HL-60/S4 treated with retinoic acid at 250 ng/mL for 4 days and 3 days (cell line): ENCODE results near the gene NPB.

Source experiments
- in situ Hi-C: fragments of 300-500 bp; cut with MboI; formaldehyde crosslinking; loops from 2 replicates; pipeline ENCODE4 v1.7.0; 2022; ENCODE audit warnings: low sequenced_read_pairs

The NPB gene

GRCh38 chr17:81924557-81925532 is 22.8 kb downstream of the NPB start:
- in situ Hi-C loops: no loop called here

- in situ Hi-C loops: no loop called here
Measured at GRCh38 chr17:81925860-81926450, 23.9 kb downstream of the NPB start.

DNA sequence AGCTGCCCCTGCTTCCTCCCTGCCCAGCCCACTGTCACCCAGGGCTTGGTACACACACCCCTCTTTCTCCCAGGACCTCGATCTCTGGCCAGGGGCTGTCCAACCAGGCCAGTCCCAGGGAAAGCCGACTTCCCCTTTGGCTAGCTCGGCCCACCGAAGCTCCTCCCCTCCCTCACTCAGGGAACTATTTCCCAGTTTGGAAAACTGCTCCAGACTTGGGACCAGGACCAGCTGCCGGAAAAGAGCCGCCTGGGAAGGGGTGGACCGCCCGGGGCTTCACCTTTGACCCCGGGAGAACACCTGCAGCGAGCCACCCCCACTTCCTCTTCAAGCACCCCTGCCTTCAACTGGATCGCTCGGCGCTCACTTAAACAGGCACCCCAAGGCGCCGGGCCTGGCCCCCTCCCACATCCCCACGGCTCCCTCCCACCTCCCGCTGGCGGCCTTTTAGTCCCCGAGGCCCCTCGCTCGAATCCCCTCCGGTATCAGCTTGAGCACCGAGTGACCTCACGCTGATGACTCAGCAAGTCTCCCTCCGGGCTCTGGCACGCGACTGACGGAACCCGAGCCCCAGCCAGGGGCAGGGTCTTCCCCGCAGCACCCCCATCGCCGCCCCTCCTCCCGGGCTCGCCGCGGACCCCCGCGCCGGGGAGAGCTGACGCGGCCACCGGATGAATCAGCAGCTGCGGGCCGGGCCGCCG is 24.6 kb downstream of the NPB start:
- in situ Hi-C loops: no loop called here

DNA sequence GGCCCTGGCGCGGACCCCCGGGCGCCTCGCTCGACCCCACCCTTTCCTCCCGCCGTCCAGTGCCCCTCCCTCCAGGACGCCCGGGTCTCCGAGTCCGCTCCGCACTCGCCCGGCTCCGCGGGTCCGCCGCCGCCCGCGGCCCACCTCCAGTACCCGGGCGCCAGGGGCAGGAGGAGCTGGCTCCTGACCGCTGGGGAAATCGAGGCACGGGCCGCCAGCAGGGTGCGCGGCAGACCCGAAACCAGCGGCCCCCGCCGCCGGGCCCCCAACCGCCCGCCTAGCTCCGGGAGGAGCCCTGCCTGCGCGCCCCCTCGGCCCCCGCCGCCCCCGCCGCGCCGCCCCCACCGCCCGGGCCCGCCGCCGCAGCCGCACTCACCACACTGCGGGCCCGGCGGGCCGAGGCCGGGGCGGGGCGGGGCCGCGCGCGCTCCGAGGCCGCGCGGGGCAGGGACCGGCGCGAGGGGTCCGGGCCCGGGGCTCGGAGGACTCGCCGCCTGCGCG is 25.2 kb downstream of the NPB start:
- in situ Hi-C loops: no loop called here

GRCh38 chr17:81927653-81928543 is 25.9 kb downstream of the NPB start, which contains the start of gene MAFG:
Gene MAFG (minus strand): TSS chr17:81927735. CDS start chr17:81923185, 4,550 bp downstream.
- in situ Hi-C loops: no loop called here

- in situ Hi-C loops: no loop called here
Measured at GRCh38 chr17:81928544-81929252, 26.7 kb downstream of the NPB start.

DNA sequence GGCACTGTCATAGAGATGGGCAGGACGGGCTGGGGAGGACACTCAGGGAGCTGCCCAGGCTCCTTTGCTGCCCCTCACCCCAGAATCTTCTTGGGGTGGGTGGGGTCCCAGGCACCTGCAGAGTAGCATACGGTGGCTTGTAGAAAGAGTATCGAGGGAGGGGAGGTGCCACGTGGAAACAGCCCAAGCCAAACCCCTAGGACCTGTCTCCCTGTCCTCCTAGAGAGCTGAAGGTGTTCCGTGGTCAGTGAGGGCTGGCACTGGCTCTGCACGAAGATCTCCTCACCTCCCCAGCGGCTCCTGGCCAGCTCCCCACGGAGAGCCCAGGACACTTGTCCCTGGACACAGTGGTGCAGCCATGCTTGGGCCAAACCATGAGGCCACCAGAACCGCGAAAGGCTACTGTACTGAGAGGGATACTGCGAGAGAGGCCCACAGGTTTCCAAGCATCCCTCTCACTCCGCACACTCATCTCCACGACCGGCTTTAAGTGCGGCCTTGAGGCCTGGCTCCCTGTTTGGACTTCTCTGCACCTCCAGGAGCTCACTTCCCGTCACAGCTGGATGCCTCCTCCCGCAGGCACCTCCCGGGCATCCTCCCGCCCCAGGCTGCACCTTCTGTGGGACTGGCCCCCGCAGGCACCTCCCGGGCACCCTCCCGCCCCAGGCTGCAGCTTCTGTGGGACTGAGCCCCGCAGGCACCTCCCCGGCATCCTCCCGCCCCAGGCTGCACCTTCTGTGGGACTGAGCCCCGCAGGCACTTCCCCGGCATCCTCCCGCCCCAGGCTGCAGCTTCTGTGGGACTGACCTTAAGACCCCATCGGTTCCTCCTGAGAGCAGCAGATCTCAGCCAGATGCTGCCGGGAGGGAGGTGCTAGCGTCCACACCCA is 27.5 kb downstream of the NPB start:
- in situ Hi-C loops: no loop called here

DNA sequence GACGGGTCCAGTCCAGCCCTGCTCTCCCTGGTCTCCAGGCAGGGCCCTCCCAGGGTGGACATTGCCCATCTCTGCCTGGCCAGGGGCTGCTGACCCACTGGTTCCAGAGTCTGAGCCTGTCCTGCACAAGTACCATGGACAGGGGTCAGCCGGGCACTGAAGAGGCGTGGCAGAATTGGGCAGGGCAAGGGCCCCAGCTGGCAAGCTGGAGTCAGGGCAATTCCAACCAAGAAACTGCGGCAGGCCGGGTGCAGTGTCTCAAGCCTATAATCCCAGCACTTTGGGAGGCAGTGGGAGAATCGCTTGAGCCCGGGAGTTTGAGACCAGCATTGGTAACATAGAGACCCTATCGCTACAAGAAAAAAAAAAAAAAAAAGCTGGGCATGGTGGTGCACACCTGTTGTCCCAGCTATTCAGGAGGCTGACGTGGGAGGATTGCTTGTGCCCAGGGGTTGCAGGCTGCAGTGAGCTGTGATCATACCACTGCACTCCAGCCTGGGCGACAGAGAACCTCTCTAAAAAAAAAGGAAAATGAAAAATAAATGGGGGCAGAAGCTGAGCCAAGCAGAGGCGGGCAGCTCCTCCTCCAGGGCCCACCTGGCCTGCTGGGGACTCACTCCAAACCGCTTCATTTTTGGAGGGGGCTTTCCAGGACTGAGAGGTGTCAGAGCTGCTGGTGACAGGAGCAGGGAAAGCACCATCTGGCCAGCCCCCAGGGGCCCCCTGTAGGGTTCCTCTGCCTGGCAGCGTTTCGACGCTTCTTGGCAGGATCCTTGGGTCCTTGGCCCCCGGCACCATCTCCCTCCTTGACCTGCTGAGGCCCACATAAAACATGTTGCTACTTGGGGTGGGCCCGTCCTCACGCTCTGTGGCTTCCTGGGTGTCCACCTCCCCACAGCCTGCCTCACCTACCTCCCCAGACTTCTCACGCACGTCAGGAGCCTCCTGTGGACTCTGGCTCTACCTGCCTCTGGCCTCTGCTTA is 28.4 kb downstream of the NPB start:
- in situ Hi-C loops: no loop called here

DNA sequence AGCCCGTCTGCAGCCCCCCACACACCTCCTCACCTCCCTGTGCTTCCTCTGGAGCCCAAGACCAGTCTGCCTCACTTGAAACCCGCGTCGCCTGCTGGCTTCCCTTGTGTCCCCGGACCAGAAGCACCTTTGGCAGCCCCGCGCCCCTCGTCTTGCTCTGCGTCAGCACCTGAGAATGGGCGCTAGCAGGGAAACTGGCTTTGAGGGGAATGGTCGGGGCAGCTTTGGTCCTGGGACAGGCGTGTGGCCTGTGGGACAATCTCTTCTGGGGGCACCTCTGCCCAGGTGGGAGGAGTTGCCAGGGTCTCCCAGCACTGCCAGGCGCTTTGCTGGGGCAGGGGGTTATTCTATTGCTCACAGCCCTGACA is 29.1 kb downstream of the NPB start:
- in situ Hi-C loops: no loop called here

DNA sequence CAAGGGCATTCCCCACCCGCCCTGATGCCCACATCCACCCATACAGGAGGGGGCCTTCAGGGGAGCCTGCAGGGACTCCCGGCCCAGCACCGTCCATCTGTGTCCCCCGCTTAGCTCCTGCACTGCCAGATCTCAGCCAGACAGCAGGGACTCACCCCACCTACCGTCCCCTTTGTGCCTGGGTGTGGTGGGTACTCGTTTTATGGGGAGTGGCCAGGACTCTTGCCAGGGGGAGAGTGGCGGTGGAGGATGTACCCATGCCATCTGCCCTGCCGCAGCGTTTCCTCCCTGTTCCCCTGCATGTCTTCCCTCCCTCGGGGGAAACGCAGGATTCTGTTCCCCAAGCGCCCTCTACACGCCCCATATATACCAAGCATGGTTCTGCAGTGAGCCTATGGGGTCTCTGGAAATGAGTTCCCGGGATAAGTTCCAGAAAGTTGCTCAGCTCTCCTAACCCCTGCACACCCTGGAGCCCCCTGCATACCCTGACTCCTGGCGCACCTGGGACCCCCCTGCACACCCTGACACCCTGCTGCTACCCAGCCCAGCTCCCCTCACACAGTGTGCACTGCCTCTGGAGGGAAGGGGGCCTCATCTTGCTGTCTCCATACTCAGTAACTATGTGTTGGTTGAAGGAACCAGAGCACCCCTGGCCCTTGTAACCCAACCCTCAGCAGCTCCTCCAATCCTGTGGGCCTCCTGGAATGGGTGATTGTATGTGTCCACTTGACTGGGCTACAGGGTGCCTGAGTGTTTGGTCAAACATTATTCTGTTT is 29.7 kb downstream of the NPB start:
- in situ Hi-C loops: no loop called here

DNA sequence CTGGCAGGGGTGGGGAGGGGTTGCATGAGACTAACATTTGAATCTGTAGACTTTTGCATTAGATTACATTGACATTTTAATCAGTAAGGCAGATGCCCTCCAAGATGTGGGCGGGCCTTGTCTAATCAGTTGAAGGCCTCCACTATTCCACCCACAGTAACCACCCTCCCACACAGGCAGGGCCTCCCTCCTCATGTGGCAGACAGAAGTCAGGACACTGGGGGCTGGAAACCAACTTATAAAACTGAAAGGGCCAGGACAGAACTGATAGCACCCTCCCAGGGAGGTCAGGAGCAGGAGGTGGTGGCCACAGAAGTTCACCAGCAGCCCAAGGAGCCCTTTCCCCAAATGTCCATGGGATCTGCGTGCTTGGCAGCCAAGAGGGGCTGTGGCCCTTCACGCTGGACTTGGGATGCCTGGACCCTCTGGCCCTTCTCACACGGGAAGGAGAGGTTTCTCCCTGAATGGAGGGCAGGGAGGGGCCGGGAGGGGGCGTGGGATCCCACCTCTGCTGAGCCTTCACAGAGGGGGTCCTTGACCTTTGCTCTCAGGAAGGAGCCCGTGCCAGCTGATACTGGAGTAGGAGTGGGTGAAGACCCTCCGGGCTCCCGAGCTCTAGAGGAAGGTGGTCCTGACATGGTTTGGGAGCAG is 30.4 kb downstream of the NPB start:
- in situ Hi-C loops: no loop called here

GRCh38 chr17:81933178-81933699 is 31.2 kb downstream of the NPB start:
- in situ Hi-C loops: no loop called here

GRCh38 chr17:81934098-81934757 is 32.2 kb downstream of the NPB start:
- in situ Hi-C loops: no loop called here

DNA sequence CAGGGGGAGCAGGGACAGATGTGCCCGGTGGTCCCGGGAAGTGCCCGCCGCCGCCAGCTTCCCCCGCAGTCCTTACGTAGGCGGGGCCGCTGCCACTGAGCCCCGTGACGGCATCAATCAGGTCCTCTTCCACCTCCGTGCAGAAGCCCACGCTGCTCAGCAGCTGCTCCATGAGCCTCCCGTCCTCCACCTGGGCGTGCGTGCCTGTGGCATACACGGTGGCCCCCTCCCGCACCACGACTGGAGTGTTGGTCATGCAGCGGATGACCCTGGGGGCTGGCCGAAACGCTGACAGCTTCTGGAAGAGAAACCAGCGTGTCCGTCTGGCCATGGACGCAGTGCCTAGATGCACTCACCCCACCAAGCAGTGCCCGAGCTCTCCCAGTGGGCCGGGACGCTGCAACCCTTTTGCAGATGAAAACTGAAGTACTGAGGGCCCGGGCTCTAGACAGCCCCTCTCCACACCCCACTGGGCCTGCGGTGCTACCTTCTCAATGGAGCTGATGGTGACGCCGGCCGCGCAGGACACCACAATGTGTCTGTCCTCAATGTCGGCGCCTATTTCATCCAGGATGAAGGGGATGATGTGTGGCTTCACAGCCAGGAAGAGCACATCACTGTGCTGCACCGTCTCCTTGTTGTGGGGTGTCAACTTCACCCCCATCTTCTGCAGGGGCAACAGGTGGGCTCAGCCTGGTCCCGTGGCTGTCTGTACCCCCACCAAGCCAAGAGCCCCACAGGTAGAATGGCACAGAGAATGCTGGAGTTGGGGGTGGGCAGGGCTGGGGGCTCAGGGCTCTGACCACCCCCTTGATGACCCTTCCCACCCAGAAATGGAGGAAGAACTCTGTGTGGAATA is 33.0 kb downstream of the NPB start:
- in situ Hi-C loops: no loop called here

DNA sequence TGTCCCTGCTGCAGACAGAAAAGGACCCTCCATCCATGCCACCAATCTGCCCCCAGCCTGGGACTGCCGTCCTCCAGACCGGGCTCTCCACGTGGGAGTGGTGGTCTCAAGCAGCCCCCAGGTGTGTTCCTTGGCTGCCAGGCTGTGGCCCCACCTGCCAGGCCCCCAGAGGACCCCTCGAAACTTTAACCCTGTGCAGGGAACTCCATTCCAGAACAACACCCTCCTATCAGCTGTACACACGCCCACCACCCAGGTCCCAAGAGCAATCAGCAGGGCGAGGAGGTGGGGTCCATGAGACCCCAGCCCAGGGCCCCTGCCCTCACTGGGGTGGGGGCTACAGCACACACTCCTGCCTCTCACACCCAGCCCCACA is 33.7 kb downstream of the NPB start:
- in situ Hi-C loops: no loop called here
